Endothelial cell of umbilical vein (primary cell): ENCODE results near the gene MTARC2. TPM values are rescaled to one million over a fixed set of nuclear protein-coding genes. Genes with fewer than 3 reads are reported as not detected.

ENCODE experiments used
- BruUV-seq: library from RNA; stranded (reverse); fragments of 400-500 nt; replicated peaks from 2 replicates; lab custom pipeline; 2021; lab: Mats Ljungman, UMichigan
- CTCF ChIA-PET: fragments of 300-600, 350-600 bp; sonication (Branson Sonifier 250); formaldehyde crosslinking; loops from one replicate; lab custom pipeline; 2021; ENCODE audit warnings: antibody characterized with exemption, inconsistent platforms; lab: Charles Lee
- POLR2A ChIA-PET: fragments of 300-600, 350-600 bp; sonication (Branson Sonifier 250); formaldehyde crosslinking; loops from one replicate; lab custom pipeline; 2021; ENCODE audit warnings: antibody characterized with exemption, inconsistent platforms; lab: Charles Lee
- DNase-seq: peaks from one replicate; pipeline ENCODE4 v3.0.0-alpha.2; 2011; ENCODE audit warnings: low read depth, low spot score
- FAIRE-seq: peaks from 2 replicates; lab custom pipeline; 2011; peaks lifted over from hg19 to GRCh38; lab: Jason Lieb, UNC
- H2AFZ ChIP-seq: 2 replicates; pipeline ENCODE4 v1.6.0; 2012; ENCODE audit warnings: low read depth, low read length, control low read depth, inconsistent platforms
- H3K27ac ChIP-seq: 2 replicates; pipeline ENCODE4 v1.5.1; 2011; ENCODE audit warnings: low read depth, mild to moderate bottlenecking, control low read depth, low read length, moderate library complexity; ENCODE audit not compliant: insufficient read depth
- H3K27me3 ChIP-seq, 2 experiments: 2 replicates each; pipeline versions ENCODE4 v1.6.0 to v1.6.1; 2011; ENCODE audit warnings: low read length in 2 of 2, mixed read lengths in 1 of 2; ENCODE audit not compliant: control insufficient read depth in 2 of 2, insufficient read depth in 2 of 2
- H3K36me3 ChIP-seq, 2 experiments: 2 replicates in 1 of 2; 3 replicates in 1 of 2; pipeline ENCODE4 v1.5.1; 2011; ENCODE audit warnings: low read length in 2 of 2, mild to moderate bottlenecking in 1 of 2, moderate library complexity in 1 of 2; ENCODE audit not compliant: control insufficient read depth in 2 of 2, insufficient read depth in 2 of 2; ENCODE audit errors: extremely low read depth in 1 of 2
- H3K4me1 ChIP-seq: 3 replicates; pipeline ENCODE4 v1.5.1; 2011; ENCODE audit warnings: mild to moderate bottlenecking, low read length; ENCODE audit not compliant: control insufficient read depth, insufficient read depth; ENCODE audit errors: extremely low read depth
- H3K4me2 ChIP-seq: 2 replicates; pipeline ENCODE4 v1.6.1; 2011; ENCODE audit warnings: low read length, control low read depth, mixed read lengths; ENCODE audit not compliant: insufficient read depth
- H3K4me3 ChIP-seq, 3 experiments: fragments of 200-600 bp in 1 of 3; sonication (generic), shearing (Covaris generic) in 1 of 3; replicated peaks in 1 of 3; 2 replicates each; pipeline ENCODE4 v1.5.1; 2011 to 2016; ENCODE audit warnings: control low read depth in 3 of 3, low read length in 3 of 3, mild to moderate bottlenecking in 2 of 3, inconsistent platforms in 1 of 3, low read depth in 1 of 3, moderate library complexity in 1 of 3; ENCODE audit not compliant: insufficient read depth in 1 of 3
- H3K79me2 ChIP-seq: 2 replicates; pipeline ENCODE4 v1.6.0; 2012; ENCODE audit warnings: low read length, inconsistent platforms; ENCODE audit not compliant: control insufficient read depth, insufficient read depth
- H3K9ac ChIP-seq: replicated peaks from 2 replicates; pipeline ENCODE3; 2011; ENCODE audit warnings: low read length, control low read depth; ENCODE audit not compliant: insufficient read depth; ENCODE audit errors: extremely low read depth
- H3K9me1 ChIP-seq: replicated peaks from 3 replicates; pipeline ENCODE4 v1.6.0; 2011; ENCODE audit warnings: mild to moderate bottlenecking, low read length; ENCODE audit not compliant: control insufficient read depth, insufficient read depth; ENCODE audit errors: extremely low read depth
- H3K9me3 ChIP-seq: replicated peaks from 2 replicates; pipeline ENCODE4 v1.5.1; 2012; ENCODE audit warnings: low read length, inconsistent platforms; ENCODE audit not compliant: control insufficient read depth, insufficient read depth
- H4K20me1 ChIP-seq: replicated peaks from 2 replicates; pipeline ENCODE3; 2011; ENCODE audit warnings: mild to moderate bottlenecking, low read length; ENCODE audit not compliant: control insufficient read depth, insufficient read depth; ENCODE audit errors: extremely low read depth
- EZH2 ChIP-seq: IDR thresholded peaks from 2 replicates; pipeline ENCODE4 v1.6.1; 2012; ENCODE audit warnings: borderline replicate concordance, low read depth, mild to moderate bottlenecking, moderate library complexity, low read length, inconsistent platforms; ENCODE audit not compliant: severe bottlenecking
- FOS ChIP-seq: IDR thresholded peaks from 2 replicates; pipeline ENCODE4 v1.6.1; 2011; ENCODE audit warnings: mild to moderate bottlenecking, low read length, moderate library complexity, borderline replicate concordance; ENCODE audit not compliant: insufficient read depth
- GATA2 ChIP-seq: IDR thresholded peaks from 2 replicates; pipeline ENCODE4 v1.7.0; 2011; ENCODE audit warnings: low read depth, mild to moderate bottlenecking, moderate library complexity, mixed read lengths, low read length; ENCODE audit not compliant: insufficient read length, insufficient read depth
- JUN ChIP-seq: IDR thresholded peaks from 2 replicates; pipeline ENCODE4 v1.6.1; 2011; ENCODE audit warnings: borderline replicate concordance, low read depth; ENCODE audit not compliant: insufficient read length, insufficient read depth
- MYC ChIP-seq: IDR thresholded peaks from one replicate; pipeline ENCODE4 v1.6.1; 2011; ENCODE audit warnings: mild to moderate bottlenecking, low read depth, low read length
- POLR2A ChIP-seq: IDR thresholded peaks from 2 replicates; pipeline ENCODE4 v1.6.1; 2012; ENCODE audit warnings: low read depth, mild to moderate bottlenecking, control low read depth, low read length
- POLR2AphosphoS5 ChIP-seq: IDR thresholded peaks from 2 replicates; pipeline ENCODE4 v1.6.1; 2012; ENCODE audit warnings: low read depth, mild to moderate bottlenecking, control low read depth, low read length, moderate library complexity; ENCODE audit not compliant: insufficient read depth
- dilution Hi-C: fragments of 300-500 bp; cut with MboI; formaldehyde crosslinking; loops from one replicate; pipeline ENCODE4 v1.15.0; 2019; ENCODE audit warnings: low sequenced_read_pairs; ENCODE audit not compliant: extremely low pct_ligation_motif_present
- intact Hi-C: fragments of 100-400 bp; cut with micrococcal nuclease; formaldehyde crosslinking; loops from one replicate; pipeline ENCODE4 v1.10.0; 2022
- polyA plus RNA-seq, 4 experiments: library from polyadenylated mRNA; depleted of rRNA in 3 of 4; stranded (reverse) in 3 of 4; unstranded in 1 of 4; fragments of >200 nt; gene quantifications; 2 replicates each; pipeline versions ENCODE4 v1.2.1 to v1.2.3, GENCODE V29; 2011 to 2012; ENCODE audit warnings: missing spikeins in 1 of 4
- total RNA-seq: library from RNA; stranded (reverse); gene quantifications from 2 replicates; pipeline ENCODE4 v1.2.3, GENCODE V29; 2021
- TF ChIP-seq, protein P1 (sequence below): IDR thresholded peaks from 2 replicates; pipeline ENCODE4 v1.6.1; 2011; ENCODE audit not compliant: insufficient read depth, insufficient read length
- TF ChIP-seq, protein P2 (sequence below), 2 donors: IDR thresholded peaks; 1 replicate in 1 of 2; 2 replicates in 1 of 2; pipeline ENCODE4 v1.5.1; 2011; ENCODE audit warnings: low read length in 2 of 2, mild to moderate bottlenecking in 2 of 2, moderate library complexity in 2 of 2, control low read depth in 1 of 2, inconsistent platforms in 1 of 2, low read depth in 1 of 2; ENCODE audit not compliant: insufficient read depth in 1 of 2; ENCODE audit errors: extremely low read depth in 1 of 2

MTARC2 gene
- total and polyA plus RNA-seq, 2 donors (not counting 3 experiments of a cell fraction or from before 2014, with no cell fraction given) = 9.8 to 14.1 TPM

DNA sequence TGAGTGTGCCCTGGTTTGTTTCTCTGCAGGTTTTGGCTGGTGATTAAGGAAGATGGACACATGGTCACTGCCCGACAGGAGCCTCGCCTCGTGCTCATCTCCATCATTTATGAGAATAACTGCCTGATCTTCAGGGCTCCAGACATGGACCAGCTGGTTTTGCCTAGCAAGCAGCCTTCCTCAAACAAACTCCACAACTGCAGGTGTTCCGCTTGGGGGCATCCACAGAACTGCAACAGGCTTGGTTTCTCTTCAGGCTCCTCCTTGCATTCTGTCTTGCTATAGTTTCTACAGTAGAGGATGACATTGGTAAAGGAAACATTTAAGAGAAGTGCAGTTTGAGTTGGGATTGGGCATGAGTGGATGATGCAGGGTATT, 6.8 kb downstream of the MTARC2 start:
- dilution Hi-C loops (no loop called here), intact Hi-C loops (no loop called here)
- Histone ChIP-seq H3K27me3 (no peaks in the 10 kb centered on the region), H3K9me3 (no peaks in the 10 kb centered on the region), H3K79me2 (peaks cover 11% of the 10 kb centered on the region), H3K4me3 (no peak overlapping the region), H3K27ac (no peak overlapping the region), H3K36me3 (peaks cover 7 to 12% of the 10 kb centered on the region in 2 experiments), H3K4me1 (no peaks in the 10 kb centered on the region), H3K9ac (no peak overlapping the region), H4K20me1 (no peaks in the 10 kb centered on the region), H3K9me1 (no peaks in the 10 kb centered on the region), H3K4me2 (no peak overlapping the region), H2AFZ (no peak overlapping the region)
- CTCF ChIA-PET = interaction anchor here (0.7 to 2.9 kb wide), 4 partner anchors 16 to 474 kb away, joined by 3 to 11 read pairs (median 5); no protein-coding TSS in a partner anchor
- no TSS peak for BruUV-seq
- no peak for DNase-seq
- no peak for TF ChIP-seq JUN
- TF ChIP-seq, protein P1, sequence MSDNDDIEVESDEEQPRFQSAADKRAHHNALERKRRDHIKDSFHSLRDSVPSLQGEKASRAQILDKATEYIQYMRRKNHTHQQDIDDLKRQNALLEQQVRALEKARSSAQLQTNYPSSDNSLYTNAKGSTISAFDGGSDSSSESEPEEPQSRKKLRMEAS = no peak
- no peak for TF ChIP-seq POLR2A
- TF ChIP-seq MYC = no peak
- TF ChIP-seq, protein P2, sequence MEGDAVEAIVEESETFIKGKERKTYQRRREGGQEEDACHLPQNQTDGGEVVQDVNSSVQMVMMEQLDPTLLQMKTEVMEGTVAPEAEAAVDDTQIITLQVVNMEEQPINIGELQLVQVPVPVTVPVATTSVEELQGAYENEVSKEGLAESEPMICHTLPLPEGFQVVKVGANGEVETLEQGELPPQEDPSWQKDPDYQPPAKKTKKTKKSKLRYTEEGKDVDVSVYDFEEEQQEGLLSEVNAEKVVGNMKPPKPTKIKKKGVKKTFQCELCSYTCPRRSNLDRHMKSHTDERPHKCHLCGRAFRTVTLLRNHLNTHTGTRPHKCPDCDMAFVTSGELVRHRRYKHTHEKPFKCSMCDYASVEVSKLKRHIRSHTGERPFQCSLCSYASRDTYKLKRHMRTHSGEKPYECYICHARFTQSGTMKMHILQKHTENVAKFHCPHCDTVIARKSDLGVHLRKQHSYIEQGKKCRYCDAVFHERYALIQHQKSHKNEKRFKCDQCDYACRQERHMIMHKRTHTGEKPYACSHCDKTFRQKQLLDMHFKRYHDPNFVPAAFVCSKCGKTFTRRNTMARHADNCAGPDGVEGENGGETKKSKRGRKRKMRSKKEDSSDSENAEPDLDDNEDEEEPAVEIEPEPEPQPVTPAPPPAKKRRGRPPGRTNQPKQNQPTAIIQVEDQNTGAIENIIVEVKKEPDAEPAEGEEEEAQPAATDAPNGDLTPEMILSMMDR (IDR thresholded peaks at IDR 0.05; ENCODE audit: extremely low read depth in 1 of 2, insufficient read depth in 1 of 2, low read depth in 1 of 2, low read length in 2 of 2) = no peak
- TF ChIP-seq FOS = no peak
- TF ChIP-seq POLR2AphosphoS5 = no peak
- no peak for TF ChIP-seq EZH2
- TF ChIP-seq GATA2 = no peak
- no peak for FAIRE-seq
- POLR2A ChIA-PET = no interaction called here
